ENCODE results near the gene PNMA8A. TPM values are rescaled to one million over a fixed set of nuclear protein-coding genes. Genes with fewer than 3 reads are reported as not detected.

Gene PNMA8A
- total and polyA plus RNA-seq, 2 experiments from 2014 or later, result 17.8 to 21.7 TPM

GRCh38 chr19:46460981-46461380 is 10.4 kb downstream of the PNMA8A start (continued):
- no peak for TF ChIP-seq CTCF (conservative IDR thresholded peaks at IDR 0.05; ENCODE audit: low read depth in 2 of 2)
- no peak for TF ChIP-seq ZNF114 (CRISPR knock-in tag; IDR thresholded peaks at IDR 0.05)

- no peak for ATAC-seq
- no peaks in the 10 kb centered on the region for H3K36me3 ChIP-seq (ENCODE audit: insufficient read depth)
- H3K27ac Mint-ChIP-seq, result no peak overlapping the region
- TF ChIP-seq EZH2 (IDR thresholded peaks at IDR 0.05; ENCODE audit: low read depth, unreplicated experiment), result no peak
- TF ChIP-seq ZNF331 (CRISPR knock-in tag; IDR thresholded peaks at IDR 0.05; ENCODE audit: low read depth), result no peak
- TF ChIP-seq REST (IDR thresholded peaks at IDR 0.05; ENCODE audit: unreplicated experiment), result no peak
- no peak for TF ChIP-seq STAT1 (IDR thresholded peaks at IDR 0.05; ENCODE audit: unreplicated experiment)
- TF ChIP-seq POLR2AphosphoS5 (IDR thresholded peaks at IDR 0.05; ENCODE audit: low read depth), result no peak
- TF ChIP-seq ETS1 (IDR thresholded peaks at IDR 0.05), result no peak
- no peak for TF ChIP-seq ZNF114 (CRISPR knock-in tag; IDR thresholded peaks at IDR 0.05)
- no peak for TF ChIP-seq JUNB (IDR thresholded peaks at IDR 0.05; ENCODE audit: unreplicated experiment)
- no peak for TF ChIP-seq CREB1 (CRISPR knock-in tag; IDR thresholded peaks at IDR 0.05; ENCODE audit: low read depth)
- TF ChIP-seq NANOG (IDR thresholded peaks at IDR 0.05; ENCODE audit: borderline replicate concordance), result no peak
- TF ChIP-seq EZH2phosphoT487 (IDR thresholded peaks at IDR 0.05; ENCODE audit: unreplicated experiment), result no peak
- no peak for TF ChIP-seq CTCF (conservative IDR thresholded peaks at IDR 0.05; ENCODE audit: low read depth in 2 of 2)
Observed at GRCh38 chr19:46460055-46460454, 11.3 kb downstream of the PNMA8A start.

More at GRCh38 chr19:46460055-46460454, 11.3 kb downstream of the PNMA8A start:
- Histone ChIP-seq H3K4me2 (no peak overlapping the region), H3F3A (replicated peaks; ENCODE audit: low read depth) (no peaks in the 10 kb centered on the region), H3K4me3 (no peak overlapping the region), H3K9me2 (ENCODE audit: insufficient read depth) (no peaks in the 10 kb centered on the region), H3K27me3 (ENCODE audit: insufficient read depth) (no peaks in the 10 kb centered on the region), H3K79me2 (replicated peaks; ENCODE audit: insufficient read depth) (no peaks in the 10 kb centered on the region), H4K20me1 (replicated peaks; ENCODE audit: insufficient read depth) (no peaks in the 10 kb centered on the region), H3K4me1 (ENCODE audit: insufficient read depth) (no peaks in the 10 kb centered on the region), H2AFZ (no peak overlapping the region), H3K27ac (ENCODE audit: low read depth) (no peak overlapping the region)
- no peak for DNase-seq (ENCODE audit: low spot score)
- H3K9me3 Mint-ChIP-seq, result no peaks in the 10 kb centered on the region
- no peaks in the 10 kb centered on the region for H3K36me3 Mint-ChIP-seq (ENCODE audit: low read depth)
- H3K27me3 Mint-ChIP-seq (ENCODE audit: insufficient read depth, low read depth, poor library complexity), result peaks cover 6% of the 10 kb centered on the region
- H3K4me1 Mint-ChIP-seq, result no peaks in the 10 kb centered on the region
- no peak overlapping the region for H3K4me3 Mint-ChIP-seq
